GM18511 (cell line): ENCODE measurements around the gene MRPL33.

Experiments used
- ATAC-seq: cut with Tn5 transposase; IDR thresholded peaks from one replicate; pipeline ENCODE4 v1.9.1; 2021; ENCODE audit warnings: mild to moderate bottlenecking, moderate library complexity; ENCODE audit not compliant: unreplicated experiment

MRPL33 gene

DNA sequence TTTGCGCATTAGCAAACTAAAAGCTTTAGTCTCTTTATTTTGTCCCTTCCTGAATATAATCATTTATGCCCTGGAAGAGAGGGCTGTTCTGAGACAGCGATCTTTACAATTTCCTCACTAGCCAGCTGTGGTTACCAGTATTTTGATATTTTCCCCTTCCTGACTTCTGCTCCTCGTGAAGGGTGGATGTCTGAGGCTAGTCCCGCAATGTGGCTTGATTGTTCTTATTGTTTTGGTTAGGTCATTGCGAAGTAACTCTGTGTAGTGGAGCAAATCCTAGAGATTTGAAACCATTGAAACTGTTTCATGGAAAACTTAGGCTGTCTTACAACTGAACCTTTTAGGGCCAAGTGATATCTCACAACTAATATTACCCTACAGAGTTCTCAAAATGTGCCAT lies 2.4 kb downstream of the MRPL33 start:
- ATAC-seq = no peak

- no peak for ATAC-seq
Observed at GRCh38 chr2:27776097-27776496, 4.6 kb downstream of the MRPL33 start.

DNA sequence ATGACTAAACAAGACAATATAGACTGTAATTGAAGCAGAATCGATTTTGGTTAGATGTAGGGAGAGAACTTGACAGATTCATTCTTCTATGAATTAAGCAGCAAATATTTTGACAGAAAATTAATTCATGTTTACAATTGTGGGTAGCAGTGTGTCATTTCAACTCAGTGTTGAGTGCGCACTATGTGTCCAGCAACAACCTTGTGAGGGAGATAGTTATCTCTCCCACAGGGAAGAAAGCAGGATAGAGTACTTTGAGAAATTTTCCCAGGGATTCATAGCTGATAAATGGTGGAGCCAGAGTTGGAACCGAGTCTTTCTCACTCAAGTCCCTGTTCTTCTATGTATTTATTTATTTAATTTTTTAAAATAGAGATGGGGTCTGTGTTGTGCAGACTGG lies 5.2 kb downstream of the MRPL33 start:
- no peak for ATAC-seq

DNA sequence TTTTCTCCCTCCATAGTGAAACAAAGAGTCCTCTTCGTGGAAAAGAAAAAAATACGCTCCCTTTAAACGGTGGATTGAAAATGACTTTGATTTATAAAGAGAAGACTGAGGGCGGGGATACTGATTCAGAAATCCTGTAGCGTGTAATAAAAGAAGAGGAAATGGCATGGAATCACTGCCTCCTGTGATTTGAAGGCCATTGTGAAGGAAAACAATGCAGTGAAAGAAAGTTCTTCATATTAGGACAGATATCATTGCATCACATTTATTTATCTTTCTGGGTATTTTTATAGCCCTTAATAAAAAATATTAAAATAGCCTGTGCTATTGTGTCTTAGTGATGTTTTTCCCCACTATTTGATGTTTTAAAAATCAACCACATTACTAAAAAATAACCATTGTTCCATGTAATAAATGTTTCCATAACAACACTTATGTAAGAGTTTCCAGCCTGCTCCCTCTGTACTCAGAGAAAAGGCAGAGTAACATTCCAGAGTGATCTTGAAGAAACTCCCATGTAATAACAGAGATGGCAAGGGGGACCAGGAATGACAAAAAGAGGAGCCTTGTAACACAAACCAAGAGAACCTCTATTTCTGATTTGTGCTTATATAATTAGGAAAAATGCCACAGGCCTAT lies 8.0 kb downstream of the MRPL33 start:
- ATAC-seq = no peak

DNA sequence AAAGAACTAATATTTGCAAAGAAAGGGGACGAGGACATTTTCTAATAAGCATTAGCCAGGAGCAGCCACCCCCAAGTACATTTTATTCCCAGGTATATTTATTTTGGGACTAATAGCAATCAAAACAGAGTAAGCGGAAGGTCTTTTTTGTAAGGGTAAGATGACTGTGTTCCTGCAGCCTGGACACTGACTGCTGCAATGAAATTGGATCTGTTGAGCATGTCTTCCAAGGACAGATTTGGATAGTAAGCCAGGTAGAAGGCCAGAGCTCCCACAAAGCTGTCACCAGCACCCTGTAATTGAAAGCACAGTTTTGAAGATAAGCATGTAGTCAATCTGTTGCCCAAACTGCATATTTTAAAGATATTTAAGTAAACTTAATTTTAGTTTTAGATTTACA lies 10.0 kb downstream of the MRPL33 start:
- no peak for ATAC-seq

- ATAC-seq = no peak
Observed at GRCh38 chr2:27782701-27783100, 11.2 kb downstream of the MRPL33 start.

GRCh38 chr2:27790796-27791195 lies 19.3 kb downstream of the MRPL33 start:
- ATAC-seq = no peak

DNA sequence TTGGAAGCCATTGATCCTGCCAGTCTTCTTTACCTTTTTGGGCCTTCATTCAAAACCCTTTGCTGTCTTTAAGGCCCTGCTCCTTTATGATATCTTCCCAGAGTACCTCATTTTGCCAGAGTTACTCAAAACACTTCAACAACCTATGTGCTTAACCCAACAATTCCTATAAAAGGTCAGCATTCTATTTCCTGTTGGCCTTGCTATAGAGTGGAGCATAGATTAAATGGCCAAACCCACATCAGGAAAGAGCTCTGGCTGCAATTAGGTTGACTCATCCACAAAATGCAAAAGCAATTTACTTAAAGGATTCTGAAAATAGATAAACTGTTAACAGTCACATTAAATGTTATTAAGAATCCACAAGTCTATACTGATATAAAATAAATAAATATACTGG lies 21.2 kb downstream of the MRPL33 start:
- ATAC-seq = no peak

GRCh38 chr2:27795093-27795834 lies 23.7 kb downstream of the MRPL33 start:
- ATAC-seq = no peak

GRCh38 chr2:27795868-27796277 lies 24.4 kb downstream of the MRPL33 start:
- ATAC-seq = no peak

DNA sequence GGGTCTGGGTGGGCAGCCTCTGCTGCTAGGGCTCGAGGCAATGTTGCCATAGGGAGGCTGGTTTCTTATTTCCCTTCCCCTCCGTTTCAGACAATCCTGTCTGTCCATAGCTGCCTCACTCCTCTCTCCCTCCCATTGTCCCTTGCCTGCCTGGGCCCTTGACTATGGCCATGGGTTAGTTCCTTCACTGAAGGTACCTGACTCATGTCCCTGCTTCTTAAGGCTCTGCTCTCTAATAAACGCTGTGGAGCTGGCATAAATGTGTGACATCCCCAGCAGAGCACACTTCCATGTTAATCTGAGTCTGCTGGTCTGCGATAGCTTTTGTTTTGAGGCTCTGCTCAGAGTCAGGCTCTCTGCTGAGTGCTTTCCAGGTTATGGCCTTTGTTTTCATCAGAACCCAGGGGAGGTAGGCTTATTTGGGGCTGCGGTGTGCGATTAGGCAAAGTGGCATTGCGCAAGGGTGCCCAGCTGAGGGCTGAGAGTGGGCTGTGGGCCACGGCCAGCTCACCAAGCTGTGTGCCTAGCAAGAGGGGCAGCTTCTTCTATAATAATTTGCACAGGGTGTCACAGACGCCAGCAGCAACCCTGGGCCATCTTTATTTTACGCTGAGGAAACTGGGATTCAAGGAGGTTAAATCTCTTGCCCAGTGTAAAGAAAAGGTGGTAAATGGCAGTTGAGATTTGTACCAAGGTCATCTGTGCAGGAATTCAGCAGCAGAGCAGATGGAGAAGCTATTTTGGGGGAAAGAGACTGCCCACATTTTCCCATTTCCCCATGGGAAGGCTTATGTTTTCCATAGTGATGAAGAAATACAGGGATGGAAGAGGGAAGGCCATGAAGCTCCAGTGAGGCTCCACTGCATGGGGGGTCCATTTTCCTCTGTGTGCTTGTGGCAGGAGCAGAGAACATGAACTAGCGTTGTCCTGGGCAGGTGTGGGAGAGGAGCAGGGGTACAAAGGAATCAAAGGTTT lies 25.6 kb downstream of the MRPL33 start:
- no peak for ATAC-seq

- no peak for ATAC-seq
Observed at GRCh38 chr2:27797841-27798240, 26.3 kb downstream of the MRPL33 start.

- no peak for ATAC-seq
Observed at GRCh38 chr2:27798486-27798885, 27.0 kb downstream of the MRPL33 start.

- ATAC-seq = no peak
Observed at GRCh38 chr2:27798948-27799645, 27.6 kb downstream of the MRPL33 start.

DNA sequence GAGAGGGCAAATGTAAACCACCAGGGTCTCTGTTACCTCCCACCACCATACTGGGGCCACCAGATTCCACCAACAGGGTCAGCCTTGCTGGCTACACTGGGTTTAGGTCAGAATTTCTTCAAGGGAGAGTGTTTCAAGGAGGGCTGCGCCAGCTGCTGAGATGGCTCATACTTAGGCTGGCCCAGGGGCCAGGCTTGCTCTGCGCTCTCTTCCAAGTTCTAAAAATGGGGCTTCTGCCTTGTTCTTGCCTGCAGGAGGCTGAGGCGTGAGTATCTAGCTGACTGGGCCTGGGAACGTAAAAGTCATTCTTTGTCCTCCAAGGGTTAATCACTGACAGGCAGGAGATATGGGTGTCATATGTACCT lies 28.1 kb downstream of the MRPL33 start:
- ATAC-seq = no peak

GRCh38 chr2:27800856-27801255 lies 29.3 kb downstream of the MRPL33 start:
- ATAC-seq = no peak

- no peak for ATAC-seq
Observed at GRCh38 chr2:27802547-27802946, 31.0 kb downstream of the MRPL33 start.

DNA sequence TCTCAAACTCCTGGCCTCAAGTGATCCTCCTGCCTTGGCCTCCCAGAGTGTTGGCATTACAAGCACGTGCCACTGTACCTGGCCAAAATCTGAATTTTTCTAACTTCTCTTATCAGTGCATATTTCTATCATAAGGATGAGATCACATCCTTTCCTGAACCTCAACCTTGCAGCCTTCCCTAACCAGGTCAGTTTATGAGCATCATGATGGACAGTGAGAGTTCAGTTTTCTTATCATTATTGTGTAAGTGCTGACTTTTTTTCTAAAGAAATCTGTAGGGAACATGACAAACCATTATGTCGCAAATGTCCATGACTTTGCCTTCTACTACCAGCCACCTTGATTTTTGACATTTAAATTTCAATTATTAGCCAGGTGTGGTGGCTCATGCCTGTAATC lies 31.5 kb downstream of the MRPL33 start:
- no peak for ATAC-seq

DNA sequence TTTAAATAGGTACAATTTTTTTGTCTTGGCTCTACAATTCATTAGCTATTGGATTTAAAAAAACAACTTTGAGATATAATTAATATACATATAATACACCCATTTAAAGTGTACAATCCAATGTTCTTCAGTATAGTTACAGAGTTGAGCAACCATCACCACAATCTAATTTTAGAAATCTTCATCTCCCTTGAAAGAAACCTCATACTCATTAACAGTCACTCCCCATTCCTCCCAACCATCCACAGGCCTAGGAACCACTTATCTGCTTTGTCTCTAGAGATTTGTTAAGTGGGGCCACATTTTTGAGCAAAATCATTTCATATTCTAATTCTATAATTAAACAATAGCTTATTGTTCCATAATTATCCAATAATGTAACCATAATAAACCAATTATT lies 32.6 kb downstream of the MRPL33 start:
- no peak for ATAC-seq

- no peak for ATAC-seq
Observed at GRCh38 chr2:27805180-27805579, 33.7 kb downstream of the MRPL33 start.
